Measurements from ENCODE around the gene BICD2. TPM values are rescaled to one million over a fixed set of nuclear protein-coding genes. Genes with fewer than 3 reads are reported as not detected.
"Not testable (repeated sequence)": the region's sequence is repeated elsewhere in the genome, so short reads cannot be mapped to it uniquely, and the experiment has no call there.

BICD2 gene
- total and polyA plus RNA-seq, 4 donors = 32.3 to 38.0 (median 34.2) TPM

DNA sequence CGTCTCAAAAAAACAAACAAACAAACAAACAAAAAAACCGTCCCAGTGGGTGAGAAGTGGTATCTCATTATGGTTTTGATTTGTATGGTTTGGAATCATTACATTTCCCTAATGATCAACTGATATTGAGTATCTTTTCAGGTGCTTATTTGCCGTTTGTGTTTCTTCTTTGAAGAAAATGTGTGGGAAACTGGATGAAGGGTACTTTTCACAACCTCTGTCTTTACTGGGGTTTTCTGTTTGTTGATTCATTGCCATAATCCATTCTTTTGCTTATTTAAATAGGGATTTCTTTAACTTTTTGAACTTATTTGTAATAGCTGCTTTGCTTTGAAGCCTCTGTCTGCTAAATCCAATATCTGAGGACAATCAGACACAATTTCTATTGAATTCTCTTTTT is 9.2 kb upstream of the BICD2 start:
- H3K27ac ChIP-seq (ENCODE audit: low read depth, low read length) = no peak overlapping the region
- H3K9me3 ChIP-seq (ENCODE audit: control insufficient read depth, insufficient read depth, low read length) = peaks cover 1% of the 10 kb centered on the region
- no peak overlapping the region for H3K4me3 ChIP-seq (ENCODE audit: low read depth, low read length)
- no CpG with 5 or more reads among the region's 3 CpGs for WGBS (ENCODE audit: insufficient coverage)
- DNase-seq (ENCODE audit: low read depth in 4 of 6, low spot score in 6 of 6) = no peak
- H3K4me1 ChIP-seq (ENCODE audit: control insufficient read depth, insufficient read depth, low read length) = peaks cover 4% of the 10 kb centered on the region
- no peaks in the 10 kb centered on the region for H3K27me3 ChIP-seq (ENCODE audit: control insufficient read depth, insufficient read depth, low read length)
- H3K36me3 ChIP-seq (ENCODE audit: control insufficient read depth, insufficient read depth, low read length) = no peaks in the 10 kb centered on the region

DNA sequence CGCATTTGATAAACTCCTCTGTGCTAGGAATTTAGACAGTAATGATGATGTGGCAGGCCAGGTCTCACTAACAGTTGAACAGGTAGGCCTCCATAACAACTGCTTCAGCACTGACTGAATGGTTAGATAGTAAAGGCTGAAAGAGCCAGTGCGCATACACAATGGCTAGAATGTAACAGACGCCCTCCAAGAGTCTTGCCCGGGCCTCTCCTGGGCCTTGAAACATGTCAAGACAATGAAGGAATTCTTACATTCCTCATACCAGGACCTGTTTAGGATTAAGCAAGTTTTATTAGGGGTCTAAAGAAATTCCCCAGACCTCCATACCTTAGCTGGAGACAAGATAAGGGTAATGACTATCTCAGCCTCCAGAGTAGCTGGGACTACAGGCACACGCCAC is 6.7 kb upstream of the BICD2 start:
- H3K4me3 ChIP-seq (ENCODE audit: low read depth, low read length) = no peak overlapping the region
- no peak overlapping the region for H3K27ac ChIP-seq (ENCODE audit: low read depth, low read length)
- H3K36me3 ChIP-seq (ENCODE audit: control insufficient read depth, insufficient read depth, low read length) = no peaks in the 10 kb centered on the region
- no peaks in the 10 kb centered on the region for H3K27me3 ChIP-seq (ENCODE audit: control insufficient read depth, insufficient read depth, low read length)
- WGBS (ENCODE audit: insufficient coverage) = 100% methylated on average over 1 of the region's 5 CpGs
- no peak for DNase-seq (ENCODE audit: low read depth in 4 of 6, low spot score in 6 of 6)
- peaks cover 4% of the 10 kb centered on the region for H3K4me1 ChIP-seq (ENCODE audit: control insufficient read depth, insufficient read depth, low read length)
- no peaks in the 10 kb centered on the region for H3K9me3 ChIP-seq (ENCODE audit: control insufficient read depth, insufficient read depth, low read length)

DNA sequence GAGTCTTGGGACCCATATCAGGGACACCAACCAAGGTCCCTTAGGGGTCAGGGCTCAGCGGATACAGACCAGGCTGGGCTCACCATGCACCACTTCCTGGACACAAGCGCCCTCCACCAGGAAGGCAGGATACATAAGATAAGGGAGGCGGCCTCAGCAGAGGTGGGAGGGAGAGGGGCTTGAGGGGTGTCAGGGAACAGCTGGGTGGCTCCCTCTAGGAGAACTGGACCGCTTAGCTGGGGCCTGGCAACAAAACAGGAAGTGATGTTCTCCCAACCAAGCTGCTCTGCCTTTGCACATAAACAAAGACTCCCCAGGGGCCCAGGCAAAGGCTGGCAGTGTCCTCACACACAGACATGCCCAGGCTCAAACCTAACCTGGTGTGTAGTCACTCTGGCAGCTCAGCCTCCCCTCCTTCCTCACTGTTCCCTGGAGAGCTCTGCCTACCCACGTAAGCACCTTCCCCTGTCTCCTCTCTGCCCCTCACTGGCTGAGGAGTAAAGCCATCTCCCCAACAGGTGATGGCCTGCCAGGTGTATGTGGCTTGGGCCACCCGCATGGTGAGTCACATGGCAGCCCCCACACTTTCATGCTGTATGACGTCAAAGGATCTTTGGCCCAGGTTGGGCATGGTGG is 5.8 kb upstream of the BICD2 start:
- H3K4me3 ChIP-seq (ENCODE audit: low read depth, low read length) = no peak overlapping the region
- no peaks in the 10 kb centered on the region for H3K36me3 ChIP-seq (ENCODE audit: control insufficient read depth, insufficient read depth, low read length)
- peaks cover 11% of the 10 kb centered on the region for H3K4me1 ChIP-seq (ENCODE audit: control insufficient read depth, insufficient read depth, low read length)
- WGBS (ENCODE audit: insufficient coverage) = 79% methylated on average over 7 of the region's 7 CpGs
- DNase-seq (ENCODE audit: low read depth in 4 of 6, low spot score in 6 of 6) = no peak
- H3K27ac ChIP-seq (ENCODE audit: low read depth, low read length) = no peak overlapping the region
- H3K9me3 ChIP-seq (ENCODE audit: control insufficient read depth, insufficient read depth, low read length) = no peaks in the 10 kb centered on the region
- H3K27me3 ChIP-seq (ENCODE audit: control insufficient read depth, insufficient read depth, low read length) = no peaks in the 10 kb centered on the region

DNA sequence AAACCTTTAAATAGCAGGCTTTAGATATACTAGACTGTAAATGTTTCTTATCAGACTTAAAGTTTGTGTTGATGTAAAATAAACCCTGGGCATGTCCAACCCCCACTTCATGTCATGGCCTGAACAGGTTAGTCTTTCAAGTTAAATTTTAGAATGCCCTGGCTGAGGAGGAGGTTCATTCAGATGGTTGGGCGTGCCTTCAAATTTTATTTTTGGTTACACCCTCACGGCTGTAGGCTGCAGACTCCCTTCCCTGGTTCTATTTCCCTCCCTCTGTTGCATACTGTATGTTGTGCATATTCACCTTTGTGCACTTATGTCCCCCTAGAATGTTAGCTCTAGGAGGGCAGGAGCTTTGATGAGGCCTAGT is 5.3 kb upstream of the BICD2 start:
- H3K27me3 ChIP-seq (ENCODE audit: control insufficient read depth, insufficient read depth, low read length) = no peaks in the 10 kb centered on the region
- DNase-seq (ENCODE audit: low read depth in 4 of 6, low spot score in 6 of 6) = no peak
- H3K36me3 ChIP-seq (ENCODE audit: control insufficient read depth, insufficient read depth, low read length) = no peaks in the 10 kb centered on the region
- H3K4me3 ChIP-seq (ENCODE audit: low read depth, low read length) = no peak overlapping the region
- WGBS (ENCODE audit: insufficient coverage) = 100% methylated on average over 1 of the region's 2 CpGs
- no peak overlapping the region for H3K27ac ChIP-seq (ENCODE audit: low read depth, low read length)
- peaks cover 8% of the 10 kb centered on the region for H3K4me1 ChIP-seq (ENCODE audit: control insufficient read depth, insufficient read depth, low read length)
- H3K9me3 ChIP-seq (ENCODE audit: control insufficient read depth, insufficient read depth, low read length) = no peaks in the 10 kb centered on the region

DNA sequence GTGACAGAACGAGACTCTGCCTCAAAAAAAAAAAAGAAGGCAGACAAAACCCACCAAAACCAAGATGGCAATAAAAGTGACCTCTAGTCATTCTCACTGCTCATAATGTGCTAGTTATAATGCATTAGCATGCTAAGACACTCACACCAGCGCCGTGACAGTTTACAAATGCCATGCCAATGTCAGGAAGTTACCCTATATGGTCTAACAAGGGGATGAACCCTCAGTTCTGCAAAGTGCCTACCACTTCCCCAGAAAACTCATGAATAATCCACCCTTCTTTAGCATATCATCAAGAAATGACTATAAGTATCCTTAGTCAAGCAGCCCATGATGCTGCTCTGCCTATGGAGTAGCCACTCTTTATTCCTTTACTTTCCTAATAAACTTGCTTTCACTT is 4.7 kb upstream of the BICD2 start:
- Histone ChIP-seq H3K9me3 (ENCODE audit: control insufficient read depth, insufficient read depth, low read length) (no peaks in the 10 kb centered on the region), H3K27me3 (ENCODE audit: control insufficient read depth, insufficient read depth, low read length) (no peaks in the 10 kb centered on the region), H3K27ac (ENCODE audit: low read depth, low read length) (no peak overlapping the region), H3K4me1 (ENCODE audit: control insufficient read depth, insufficient read depth, low read length) (peaks cover 8% of the 10 kb centered on the region), H3K4me3 (ENCODE audit: low read depth, low read length) (no peak overlapping the region), H3K36me3 (ENCODE audit: control insufficient read depth, insufficient read depth, low read length) (no peaks in the 10 kb centered on the region)
- DNase-seq (ENCODE audit: low read depth in 4 of 6, low spot score in 6 of 6) = no peak
- 71% methylated on average over 2 of the region's 3 CpGs for WGBS (ENCODE audit: insufficient coverage)

DNA sequence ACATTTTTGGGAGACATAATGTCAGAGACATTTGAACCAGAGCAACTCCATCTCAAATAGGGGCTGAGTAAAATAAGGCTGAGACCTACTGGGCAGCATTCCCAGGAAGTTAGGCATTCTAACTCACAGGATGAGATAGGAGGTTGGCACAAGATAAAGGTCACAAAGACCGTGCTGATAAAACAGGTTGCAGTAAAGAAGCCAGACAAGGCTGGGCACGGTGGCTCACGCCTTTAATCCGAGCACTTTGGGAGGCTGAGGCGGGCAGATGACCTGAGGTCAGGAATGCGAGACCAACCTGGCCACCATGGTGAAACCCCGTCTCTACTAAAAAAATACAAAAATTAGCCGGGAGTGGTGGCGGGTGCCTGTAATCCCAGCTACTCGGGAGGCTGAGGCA is 4.2 kb upstream of the BICD2 start:
- H3K36me3 ChIP-seq (ENCODE audit: control insufficient read depth, insufficient read depth, low read length); H3K4me1 ChIP-seq (ENCODE audit: control insufficient read depth, insufficient read depth, low read length); DNase-seq (ENCODE audit: low read depth in 4 of 6, low spot score in 6 of 6); H3K9me3 ChIP-seq (ENCODE audit: control insufficient read depth, insufficient read depth, low read length); H3K27ac ChIP-seq (ENCODE audit: low read depth, low read length); H3K4me3 ChIP-seq (ENCODE audit: low read depth, low read length); H3K27me3 ChIP-seq (ENCODE audit: control insufficient read depth, insufficient read depth, low read length): not testable (repeated sequence)
- 93% methylated on average over 9 of the region's 10 CpGs for WGBS (ENCODE audit: insufficient coverage)

DNA sequence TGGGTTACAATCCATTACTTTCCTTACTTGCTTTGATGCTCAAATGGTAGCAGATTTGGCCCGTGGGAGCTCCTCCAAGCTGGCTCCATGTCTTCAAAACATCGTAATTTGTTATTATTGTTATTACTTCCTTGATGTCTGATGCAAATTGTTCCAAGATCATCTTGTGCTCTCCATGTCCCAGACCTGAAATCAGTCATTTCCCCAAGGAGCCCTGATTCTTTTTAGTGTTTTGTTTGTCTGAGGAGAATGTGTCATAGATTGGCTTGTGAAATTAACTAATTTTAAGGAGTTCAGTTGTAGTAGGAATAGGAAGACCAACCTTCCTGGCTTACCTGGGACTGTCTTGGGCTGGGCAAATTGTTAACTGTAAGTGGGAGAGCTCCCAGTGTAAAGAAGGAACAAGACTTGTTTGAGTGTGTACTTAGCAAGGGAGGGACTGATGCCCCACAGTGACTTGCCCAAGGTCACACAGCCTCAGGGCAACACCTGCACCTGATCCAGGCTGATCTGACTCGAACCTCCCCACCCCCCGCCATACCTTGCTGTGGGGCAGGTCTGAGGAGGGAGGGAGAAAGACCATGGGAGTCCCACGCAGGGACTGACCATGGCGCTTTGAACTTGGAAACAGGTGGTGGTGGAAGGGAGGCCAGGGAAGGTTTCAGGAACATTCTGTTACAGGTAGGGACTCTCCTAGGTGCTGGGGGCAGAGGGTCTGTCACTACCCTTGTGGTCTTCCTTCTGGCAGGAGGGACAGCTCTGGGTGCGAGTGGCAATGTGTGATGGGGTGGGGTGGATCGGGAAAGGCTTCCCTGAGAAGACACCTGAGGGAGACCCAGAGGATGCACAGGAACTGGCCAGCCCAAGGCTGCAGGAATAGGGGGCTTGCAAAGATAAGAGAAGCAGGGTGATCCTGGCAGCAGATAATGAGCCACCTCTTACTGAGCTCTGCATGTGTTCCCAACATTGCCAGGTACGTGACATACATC is 2.7 kb upstream of the BICD2 start:
- H3K4me3 ChIP-seq (ENCODE audit: low read depth, low read length) = no peak overlapping the region
- WGBS (ENCODE audit: insufficient coverage) = 90% methylated on average over 5 of the region's 9 CpGs
- peak in 1 of 6 donors; percentile 81 for DNase-seq (ENCODE audit: low read depth in 4 of 6, low spot score in 6 of 6)
- no peaks in the 10 kb centered on the region for H3K36me3 ChIP-seq (ENCODE audit: control insufficient read depth, insufficient read depth, low read length)
- no peak overlapping the region for H3K27ac ChIP-seq (ENCODE audit: low read depth, low read length)
- no peaks in the 10 kb centered on the region for H3K9me3 ChIP-seq (ENCODE audit: control insufficient read depth, insufficient read depth, low read length)
- peaks cover 23% of the 10 kb centered on the region for H3K4me1 ChIP-seq (ENCODE audit: control insufficient read depth, insufficient read depth, low read length)
- no peaks in the 10 kb centered on the region for H3K27me3 ChIP-seq (ENCODE audit: control insufficient read depth, insufficient read depth, low read length)

DNA sequence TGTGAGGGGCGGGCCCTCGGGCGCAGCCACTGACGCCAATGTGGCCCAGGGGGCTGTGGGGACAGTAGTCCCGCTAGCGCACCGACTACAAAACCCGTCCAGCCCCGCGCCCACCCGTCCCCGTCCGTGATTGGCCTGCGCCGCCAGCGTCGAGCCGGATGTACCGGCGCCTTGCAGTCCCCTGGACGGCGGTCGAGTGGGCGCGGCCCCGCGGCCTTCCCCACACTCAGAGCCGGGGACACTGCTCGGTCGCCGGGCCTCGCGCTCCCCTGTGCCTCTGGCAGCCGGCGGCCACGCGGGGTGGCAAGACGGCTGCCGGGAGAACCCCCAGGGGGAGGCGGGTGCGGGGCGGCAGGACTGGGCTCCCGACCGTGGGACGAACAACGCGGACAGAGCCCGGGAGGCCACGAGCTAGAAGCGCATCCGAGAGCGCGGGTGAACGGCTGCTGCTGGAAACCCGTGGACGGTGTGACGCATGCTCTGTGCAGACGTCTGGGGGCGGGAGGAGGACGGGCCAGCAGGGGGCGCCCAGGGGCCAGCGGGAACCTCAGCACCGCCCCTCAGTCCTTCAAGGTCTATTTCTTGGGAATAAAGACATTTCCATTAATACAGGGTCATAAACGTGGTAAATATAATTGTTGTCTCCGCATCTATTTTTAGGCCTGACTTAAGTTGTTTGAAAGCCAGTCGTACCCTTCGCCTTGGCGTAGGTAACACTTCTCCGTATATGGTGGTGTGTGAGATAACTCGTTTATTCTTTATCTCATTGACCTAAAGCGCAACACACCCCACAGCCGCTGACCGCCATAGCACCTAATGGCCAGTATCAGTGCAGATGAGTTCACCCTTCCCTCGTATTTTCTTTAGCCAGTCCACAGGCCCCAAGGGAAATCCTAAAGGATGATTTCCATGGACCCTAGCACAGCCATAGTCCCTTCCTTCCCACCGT is 629 bp upstream of the BICD2 start:
- no peaks in the 10 kb centered on the region for H3K9me3 ChIP-seq (ENCODE audit: control insufficient read depth, insufficient read depth, low read length)
- H3K27ac ChIP-seq (ENCODE audit: low read depth, low read length) = peak overlapping the region; percentile 98
- peak overlapping the region; percentile 57 for H3K4me3 ChIP-seq (ENCODE audit: low read depth, low read length)
- no peaks in the 10 kb centered on the region for H3K36me3 ChIP-seq (ENCODE audit: control insufficient read depth, insufficient read depth, low read length)
- no peaks in the 10 kb centered on the region for H3K27me3 ChIP-seq (ENCODE audit: control insufficient read depth, insufficient read depth, low read length)
- peaks cover 41% of the 10 kb centered on the region for H3K4me1 ChIP-seq (ENCODE audit: control insufficient read depth, insufficient read depth, low read length)
- DNase-seq (ENCODE audit: low read depth in 4 of 6, low spot score in 6 of 6) = peak; percentile 87 to 99 (median 96)
- WGBS (ENCODE audit: insufficient coverage) = under 1% methylated on average over 64 of the region's 75 CpGs

DNA sequence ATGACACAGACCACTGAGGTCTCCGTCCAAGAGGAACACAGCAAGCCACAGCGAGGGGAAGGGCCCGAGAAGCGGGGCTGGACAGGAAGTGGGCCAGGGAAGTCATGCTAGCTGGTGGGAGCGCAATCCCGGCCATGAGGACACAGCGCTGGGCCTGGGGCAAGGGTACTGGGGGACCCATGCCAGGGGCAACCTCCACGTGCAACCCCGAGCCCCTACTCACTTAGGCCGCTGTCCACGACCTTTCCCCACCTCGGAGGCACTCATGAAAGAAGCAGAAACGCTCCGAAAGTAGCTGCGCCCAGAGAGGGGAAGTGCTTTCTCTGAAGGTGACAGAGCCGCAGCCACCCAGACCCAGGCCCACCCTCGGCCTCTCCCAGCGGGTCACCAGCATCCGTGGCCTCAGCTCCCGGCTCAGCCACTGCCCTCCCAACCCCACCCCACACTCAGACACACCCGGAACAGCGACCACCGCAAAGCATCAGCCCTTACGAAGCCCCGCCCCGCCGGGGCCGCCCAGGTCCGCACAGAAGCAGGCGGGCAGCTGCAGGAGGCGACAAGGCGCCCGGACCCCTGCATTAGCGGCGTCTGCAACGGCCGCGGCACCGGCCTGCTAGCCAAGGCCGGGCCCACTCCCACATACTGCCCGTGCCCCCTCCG is 782 bp downstream of the BICD2 start:
- peak in 1 of 6 donors; percentile 37 for DNase-seq (ENCODE audit: low read depth in 4 of 6, low spot score in 6 of 6)
- peaks cover 5% of the 10 kb centered on the region for H3K36me3 ChIP-seq (ENCODE audit: control insufficient read depth, insufficient read depth, low read length)
- H3K4me3 ChIP-seq (ENCODE audit: low read depth, low read length) = peak overlapping the region; percentile 76
- H3K27ac ChIP-seq (ENCODE audit: low read depth, low read length) = no peak overlapping the region
- WGBS (ENCODE audit: insufficient coverage) = 0% methylated on average over 36 of the region's 42 CpGs
- no peaks in the 10 kb centered on the region for H3K9me3 ChIP-seq (ENCODE audit: control insufficient read depth, insufficient read depth, low read length)
- peaks cover 51% of the 10 kb centered on the region for H3K4me1 ChIP-seq (ENCODE audit: control insufficient read depth, insufficient read depth, low read length)
- no peaks in the 10 kb centered on the region for H3K27me3 ChIP-seq (ENCODE audit: control insufficient read depth, insufficient read depth, low read length)
